Measurements from ENCODE around the gene RBBP5. TPM values are rescaled to one million over a fixed set of nuclear protein-coding genes. Genes with fewer than 3 reads are reported as not detected.
A peak's percentile ranks its signal among the peaks of the same experiment; 100 is the strongest.

RBBP5 gene
- total RNA-seq, 1 experiment from 2014 or later = 33.5 TPM

DNA sequence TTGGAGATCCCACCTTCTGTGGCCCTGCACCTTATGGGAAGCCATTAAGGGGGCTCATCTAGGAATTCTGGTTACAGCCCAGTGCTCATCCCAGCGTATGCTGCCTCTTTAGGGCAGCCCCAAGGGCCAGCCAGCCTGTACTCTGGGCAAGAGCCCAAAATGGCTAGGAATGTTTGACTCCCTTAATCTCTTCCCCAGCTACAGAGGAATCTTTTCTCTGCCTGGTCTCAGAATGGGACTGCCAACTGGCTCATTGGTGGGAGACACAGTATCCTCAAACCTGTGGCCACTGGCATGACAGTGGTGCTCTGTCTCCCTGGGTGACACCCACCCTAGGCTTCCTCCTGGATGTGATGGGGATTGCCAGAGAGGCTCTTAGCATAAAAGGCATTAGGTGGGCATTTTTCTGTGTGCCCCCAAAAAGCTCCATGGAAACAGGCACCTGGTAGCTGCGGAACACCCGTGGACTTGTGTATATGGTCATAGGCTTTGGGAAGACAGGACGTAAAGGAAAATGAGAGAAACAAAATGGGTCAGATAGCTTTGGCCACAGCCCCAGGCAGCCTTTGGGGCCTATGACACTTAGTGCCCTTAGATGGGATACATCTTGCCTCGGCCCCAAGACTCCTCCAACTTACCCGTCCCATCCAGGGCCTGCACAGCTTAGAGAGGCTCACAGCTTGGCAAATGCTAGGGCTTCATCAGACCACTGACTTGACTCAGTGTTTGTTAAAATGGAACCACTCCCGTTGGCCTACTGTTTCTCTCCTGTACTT is 44.4 kb downstream of the RBBP5 start:
- in situ Hi-C loops (cut with HindIII; ENCODE audit: low sequenced_read_pairs) = no loop called here
- peak; percentile 40 for DNase-seq (ENCODE audit: low spot score)

GRCh38 chr1:205076245-205076761 is 45.5 kb downstream of the RBBP5 start:
- no peak for DNase-seq (ENCODE audit: low spot score)
- in situ Hi-C loops (cut with HindIII; ENCODE audit: low sequenced_read_pairs) = no loop called here

DNA sequence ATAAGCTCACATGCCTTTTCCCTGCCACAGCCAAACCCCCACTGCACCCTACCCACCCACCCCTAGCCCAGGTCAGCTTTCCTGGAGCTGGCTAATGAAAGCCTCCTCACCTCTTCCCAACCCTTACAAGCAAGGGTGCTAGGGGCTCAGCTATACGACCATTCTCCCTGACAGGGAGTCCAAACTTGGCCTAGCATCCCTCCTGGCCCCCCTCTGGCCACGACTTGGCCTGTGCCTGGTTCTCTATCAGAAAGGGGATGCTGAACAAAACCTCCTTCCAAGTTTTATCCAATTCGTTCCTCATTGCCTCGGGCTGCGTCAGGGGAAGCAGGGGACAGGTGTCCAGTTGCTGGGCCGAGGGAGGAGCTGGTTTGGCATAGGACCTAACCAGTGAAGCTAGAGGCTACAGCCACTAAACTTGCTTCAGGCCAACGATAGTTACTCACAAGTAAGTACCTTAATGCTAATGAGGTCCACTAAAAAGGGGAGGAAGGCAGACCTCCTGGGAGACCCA is 46.1 kb downstream of the RBBP5 start:
- in situ Hi-C loops (cut with HindIII; ENCODE audit: low sequenced_read_pairs) = no loop called here
- no peak for DNase-seq (ENCODE audit: low spot score)

DNA sequence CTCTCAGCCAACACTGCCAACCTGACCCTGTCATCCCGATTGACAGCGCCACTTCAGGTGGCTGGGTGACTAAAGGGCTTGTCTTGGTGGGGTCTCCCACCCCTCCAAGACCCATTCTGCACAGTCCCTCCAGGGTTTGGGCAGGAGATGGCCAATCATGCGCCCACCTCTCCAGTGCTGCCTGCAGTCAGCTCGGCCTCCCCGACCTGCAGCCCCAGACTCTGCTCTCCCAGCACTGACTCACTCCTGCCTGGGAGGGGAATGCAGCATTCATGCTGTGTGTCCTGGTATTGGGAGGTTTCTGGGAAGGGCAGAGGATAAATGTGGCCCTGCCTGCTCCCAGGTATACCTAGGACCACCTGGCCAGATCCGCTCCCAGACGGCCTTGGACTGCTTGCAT is 47.3 kb downstream of the RBBP5 start:
- in situ Hi-C loops (cut with HindIII; ENCODE audit: low sequenced_read_pairs) = no loop called here
- no peak for DNase-seq (ENCODE audit: low spot score)

DNA sequence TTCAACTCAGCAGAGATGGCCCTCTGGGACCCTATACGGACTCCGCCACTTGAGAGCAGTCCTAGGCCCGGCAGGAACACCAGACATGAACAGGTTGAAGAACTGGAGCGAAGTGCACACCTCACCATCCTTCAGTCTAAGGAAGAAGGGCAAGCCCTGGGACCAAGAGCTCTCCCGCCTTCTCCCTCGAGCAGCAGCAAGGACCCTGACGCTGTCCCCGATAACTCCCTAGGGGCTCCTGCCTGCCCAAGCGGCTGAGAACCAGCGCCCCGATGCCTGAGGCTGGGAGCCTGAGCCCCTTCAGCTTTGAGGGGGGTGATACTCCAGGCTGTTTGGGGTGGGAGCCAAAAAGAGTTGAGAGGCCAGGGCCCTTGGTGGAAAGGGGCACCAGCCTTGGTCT is 47.7 kb downstream of the RBBP5 start:
- in situ Hi-C loops (cut with HindIII; ENCODE audit: low sequenced_read_pairs) = no loop called here
- DNase-seq (ENCODE audit: low spot score) = no peak

DNA sequence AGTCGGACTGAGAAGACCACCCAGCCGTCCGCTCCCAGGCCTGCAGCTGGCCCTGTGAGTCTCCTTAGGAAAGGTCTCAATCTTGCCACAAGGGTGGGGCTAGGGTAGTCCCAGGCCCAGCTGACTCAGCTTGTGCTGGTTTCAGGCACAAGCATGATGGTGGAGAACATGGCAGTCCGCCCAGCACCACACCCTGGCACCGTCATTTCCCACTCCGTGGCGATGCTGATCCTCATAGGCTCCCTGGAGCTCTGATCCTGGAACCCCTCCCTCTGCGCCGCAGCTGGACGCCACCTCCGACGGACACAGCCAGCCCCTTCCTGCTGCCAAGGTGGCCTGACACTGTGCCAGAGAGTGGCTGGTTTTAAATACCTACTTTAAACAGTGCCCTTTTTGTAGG is 48.3 kb downstream of the RBBP5 start:
- in situ Hi-C loops (cut with HindIII; ENCODE audit: low sequenced_read_pairs) = no loop called here
- DNase-seq (ENCODE audit: low spot score) = no peak

DNA sequence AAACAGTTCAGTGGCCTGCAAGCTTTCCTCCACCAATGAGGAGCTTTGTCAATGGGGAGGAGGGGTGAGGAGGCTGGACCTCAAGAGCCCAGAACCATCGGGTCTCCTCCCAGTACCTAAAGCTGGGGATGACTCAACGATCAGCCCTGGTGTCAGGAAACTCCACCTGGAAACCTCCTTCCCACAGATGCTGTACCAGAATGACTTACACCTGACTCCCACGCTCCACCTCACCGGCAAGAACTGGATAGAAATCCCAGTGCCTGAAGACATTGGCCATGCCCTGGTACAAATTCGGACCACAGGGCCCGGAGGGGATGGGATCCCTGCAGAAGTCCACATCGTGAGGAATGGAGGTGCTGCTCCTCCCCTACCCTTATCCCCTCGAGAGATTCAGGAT is 48.9 kb downstream of the RBBP5 start:
- DNase-seq (ENCODE audit: low spot score) = no peak
- in situ Hi-C loops (cut with HindIII; ENCODE audit: low sequenced_read_pairs) = no loop called here

DNA sequence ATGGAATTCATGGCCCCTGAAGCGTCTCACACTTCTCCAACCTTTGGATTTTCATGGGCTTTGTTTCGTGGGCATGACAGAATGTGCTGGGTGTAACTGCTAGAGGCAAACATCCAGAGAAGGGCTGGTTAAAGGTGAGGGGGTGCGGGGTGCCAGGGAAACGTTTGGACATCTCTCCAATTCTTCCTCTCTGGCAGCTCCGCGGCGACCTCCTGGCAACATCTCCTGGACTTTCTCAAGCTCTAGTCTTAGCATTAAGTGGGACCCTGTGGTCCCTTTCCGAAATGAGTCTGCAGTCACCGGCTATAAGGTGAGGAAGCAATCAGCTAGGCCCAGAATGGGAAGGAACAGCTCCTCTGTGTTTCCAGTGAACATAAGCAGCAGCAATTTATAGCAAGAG is 49.5 kb downstream of the RBBP5 start:
- in situ Hi-C loops (cut with HindIII; ENCODE audit: low sequenced_read_pairs) = no loop called here
- no peak for DNase-seq (ENCODE audit: low spot score)

DNA sequence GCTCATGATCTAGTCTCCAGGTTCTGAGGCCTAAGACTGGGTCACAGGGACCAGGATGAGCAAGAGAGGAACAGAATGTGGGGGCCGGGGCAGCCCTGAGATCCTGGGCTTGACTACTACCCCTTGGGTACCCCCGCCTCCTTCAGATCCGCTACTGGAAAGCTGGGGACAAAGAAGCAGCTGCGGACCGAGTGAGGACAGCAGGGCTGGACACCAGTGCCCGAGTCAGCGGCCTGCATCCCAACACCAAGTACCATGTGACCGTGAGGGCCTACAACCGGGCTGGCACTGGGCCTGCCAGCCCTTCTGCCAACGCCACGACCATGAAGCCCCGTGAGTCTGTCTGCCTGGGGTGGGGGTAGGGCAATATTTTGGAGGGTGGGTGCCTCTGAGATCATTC is 50.0 kb downstream of the RBBP5 start:
- in situ Hi-C loops (cut with HindIII; ENCODE audit: low sequenced_read_pairs) = no loop called here
- DNase-seq (ENCODE audit: low spot score) = peak; percentile 70

- in situ Hi-C loops (cut with HindIII; ENCODE audit: low sequenced_read_pairs) = no loop called here
Observed at GRCh38 chr1:205071028-205071409, 50.8 kb downstream of the RBBP5 start.

GRCh38 chr1:205069371-205070125 is 52.2 kb downstream of the RBBP5 start:
- in situ Hi-C loops (cut with HindIII; ENCODE audit: low sequenced_read_pairs) = no loop called here
- DNase-seq (ENCODE audit: low spot score) = peak; percentile 61

More at GRCh38 chr1:205071028-205071409, 50.8 kb downstream of the RBBP5 start:
- no peak for DNase-seq (ENCODE audit: low spot score)

DNA sequence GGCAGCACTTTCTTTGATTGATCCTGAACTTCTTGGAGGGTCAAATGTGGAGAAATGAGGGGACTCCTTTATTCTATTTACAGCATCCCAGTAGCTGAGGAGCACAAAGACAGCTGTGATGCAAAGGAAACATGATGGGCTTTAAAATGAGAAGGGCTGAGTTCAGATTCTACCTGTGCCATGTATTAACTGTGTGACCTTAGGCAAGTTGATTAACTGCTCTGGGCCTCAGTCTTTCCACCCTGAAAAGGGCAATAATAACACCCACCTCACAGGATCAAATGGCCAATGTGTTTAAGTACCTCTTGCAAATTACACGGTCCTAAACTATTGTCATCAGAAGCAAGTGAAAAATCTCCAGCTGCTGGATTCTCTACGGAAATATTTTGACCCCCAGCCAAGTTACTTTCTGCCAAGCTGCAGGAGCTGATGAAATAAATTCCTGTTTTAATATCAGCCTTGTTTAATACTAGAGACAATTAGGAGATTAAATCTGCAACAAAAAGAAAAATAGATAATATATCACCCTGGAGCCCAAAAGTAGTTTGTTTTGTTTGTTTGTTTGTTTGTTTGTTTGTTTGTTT is 53.2 kb downstream of the RBBP5 start:
- in situ Hi-C loops (cut with HindIII; ENCODE audit: low sequenced_read_pairs) = no loop called here
- no peak for DNase-seq (ENCODE audit: low spot score)

DNA sequence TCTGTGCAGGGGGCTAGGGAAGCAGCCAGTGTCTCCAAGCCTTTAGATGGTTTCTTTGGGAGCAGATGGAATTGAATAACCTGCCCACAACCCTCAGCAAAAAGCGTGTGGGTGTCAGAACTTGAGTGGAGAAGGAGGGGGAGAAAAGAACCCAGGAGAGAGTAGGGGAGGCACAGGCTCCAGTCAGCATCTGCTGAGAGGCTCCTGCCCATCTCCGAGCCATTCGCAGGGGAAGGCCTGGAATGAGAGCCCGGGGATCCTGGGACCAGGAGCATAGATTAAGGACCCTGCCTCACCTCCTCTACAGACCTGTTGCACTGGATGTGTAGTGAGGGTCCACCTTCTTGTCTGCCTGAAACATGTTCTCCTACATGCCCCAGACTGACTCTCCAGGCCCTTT is 53.8 kb downstream of the RBBP5 start:
- in situ Hi-C loops (cut with HindIII; ENCODE audit: low sequenced_read_pairs) = no loop called here
- no peak for DNase-seq (ENCODE audit: low spot score)

DNA sequence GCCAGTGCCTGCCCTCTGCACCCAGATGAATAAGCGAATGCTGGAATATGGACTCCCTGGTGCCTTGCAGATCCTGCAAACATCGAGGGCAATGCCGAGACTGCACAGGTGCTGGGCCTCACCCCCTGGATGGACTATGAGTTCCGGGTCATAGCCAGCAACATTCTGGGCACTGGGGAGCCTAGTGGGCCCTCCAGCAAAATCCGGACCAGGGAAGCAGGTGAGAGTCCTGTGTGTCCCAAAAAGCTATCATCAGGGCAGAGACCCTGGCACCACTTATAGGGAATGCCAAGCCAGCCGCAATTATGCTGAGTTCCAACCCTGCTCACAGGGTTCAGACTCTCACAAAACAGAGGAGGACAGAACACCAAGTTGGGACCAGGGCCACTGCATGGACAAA is 54.7 kb downstream of the RBBP5 start:
- in situ Hi-C loops (cut with HindIII; ENCODE audit: low sequenced_read_pairs) = no loop called here

GRCh38 chr1:205066141-205066818 is 55.5 kb downstream of the RBBP5 start:
- no peak for DNase-seq (ENCODE audit: low spot score)
- in situ Hi-C loops (cut with HindIII; ENCODE audit: low sequenced_read_pairs) = no loop called here

More for the DNA sequence above, 54.7 kb downstream of the RBBP5 start:
- DNase-seq (ENCODE audit: low spot score) = no peak

DNA sequence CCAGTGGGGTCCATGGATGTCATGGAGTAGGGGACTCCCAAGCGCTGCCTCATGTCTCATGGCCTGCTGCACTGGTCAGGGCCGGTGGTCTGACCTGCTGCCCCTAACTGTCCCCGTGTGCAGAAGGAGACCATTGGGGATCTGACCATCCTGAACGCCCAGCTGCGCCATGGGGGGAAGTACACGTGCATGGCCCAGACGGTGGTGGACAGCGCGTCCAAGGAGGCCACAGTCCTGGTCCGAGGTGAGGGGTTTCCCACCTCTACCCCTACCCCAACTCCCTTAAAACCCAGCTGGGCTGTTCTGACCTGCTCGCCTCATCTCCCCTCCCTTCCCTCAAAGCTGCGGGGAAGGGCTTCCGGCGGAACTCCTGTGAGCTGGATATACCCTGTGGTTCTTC is 56.1 kb downstream of the RBBP5 start:
- DNase-seq (ENCODE audit: low spot score) = no peak
- in situ Hi-C loops (cut with HindIII; ENCODE audit: low sequenced_read_pairs) = no loop called here

DNA sequence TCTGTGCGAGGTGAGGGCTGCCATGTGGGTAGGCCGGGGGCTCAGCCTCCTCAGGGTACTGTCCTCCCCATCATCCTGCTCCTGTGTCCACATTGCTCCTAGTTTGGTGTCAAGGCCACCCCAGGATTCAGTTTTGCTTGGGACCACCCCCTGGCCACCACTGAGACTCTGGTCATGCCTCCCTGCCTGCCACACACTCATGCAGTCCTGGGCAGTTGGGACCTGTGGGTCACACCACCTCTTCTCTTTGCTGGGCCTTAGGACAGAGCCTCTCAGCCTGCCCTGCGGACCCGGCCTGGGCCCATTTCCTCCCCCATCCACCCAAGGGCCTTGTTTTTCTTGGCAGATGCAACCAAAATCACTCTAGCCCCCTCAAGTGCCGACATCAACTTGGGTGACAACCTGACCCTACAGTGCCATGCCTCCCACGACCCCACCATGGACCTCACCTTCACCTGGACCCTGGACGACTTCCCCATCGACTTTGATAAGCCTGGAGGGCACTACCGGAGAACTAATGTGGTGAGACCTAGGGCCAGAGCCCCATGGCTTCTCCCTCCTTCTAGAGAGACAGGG is 56.9 kb downstream of the RBBP5 start:
- DNase-seq (ENCODE audit: low spot score) = no peak
- in situ Hi-C loops (cut with HindIII; ENCODE audit: low sequenced_read_pairs) = no loop called here

- in situ Hi-C loops (cut with HindIII; ENCODE audit: low sequenced_read_pairs) = no loop called here
- DNase-seq (ENCODE audit: low spot score) = no peak
Observed at GRCh38 chr1:205064301-205064700, 57.5 kb downstream of the RBBP5 start.

GRCh38 chr1:205062895-205063294 is 58.9 kb downstream of the RBBP5 start:
- no peak for DNase-seq (ENCODE audit: low spot score)
- in situ Hi-C loops (cut with HindIII; ENCODE audit: low sequenced_read_pairs) = no loop called here

Measured in G401 (cell line).